IMR-90 (cell line): ENCODE results near the gene CNDP1. TPM values are rescaled to one million over a fixed set of nuclear protein-coding genes. Genes with fewer than 3 reads are reported as not detected.

Experiments
- ATAC-seq: fragments of 200-7000 bp; cut with Tn5 transposase; 2 replicates; pipeline ENCODE4 v1.9.1; 2020; ENCODE audit warnings: low read depth, mild to moderate bottlenecking, moderate library complexity
- BruUV-seq: library from RNA; stranded (reverse); fragments of 400-500 nt; replicated peaks from 2 replicates; lab custom pipeline; 2021; lab: Mats Ljungman, UMichigan
- CTCF ChIA-PET: fragments of 300-600 bp; formaldehyde crosslinking; extraction: SDS; loops from one replicate; lab custom pipeline; 2021; ENCODE audit warnings: antibody characterized with exemption; lab: Yijun Ruan, JAX
- POLR2A ChIA-PET: fragments of 300-600 bp; sonication (Branson Sonifier 250); formaldehyde crosslinking; loops from one replicate; lab custom pipeline; 2022; ENCODE audit warnings: antibody characterized with exemption; ENCODE audit not compliant: unreplicated experiment; lab: Charles Lee
- DNase-seq: peaks from one replicate; pipeline ENCODE4 v3.0.0; 2013
- H2AFZ ChIP-seq: replicated peaks from 2 replicates; pipeline ENCODE3; 2013; ENCODE audit warnings: low read length, mild to moderate bottlenecking; ENCODE audit not compliant: poor library complexity
- H2AK5ac ChIP-seq: 2 replicates; pipeline ENCODE4 v1.6.1; 2013; ENCODE audit warnings: low read depth, low read length, inconsistent platforms
- H2AK9ac ChIP-seq: replicated peaks from 2 replicates; pipeline ENCODE3; 2013; ENCODE audit warnings: mild to moderate bottlenecking, low read depth, low read length, moderate library complexity; ENCODE audit not compliant: poor library complexity
- H2BK120ac ChIP-seq: 2 replicates; pipeline ENCODE4 v1.6.1; 2013; ENCODE audit warnings: low read depth, low read length, inconsistent platforms
- H2BK15ac ChIP-seq: 3 replicates; pipeline ENCODE4 v1.6.1; 2013; ENCODE audit warnings: low read depth, low read length, inconsistent platforms
- H2BK20ac ChIP-seq: 2 replicates; pipeline ENCODE4 v1.6.1; 2013; ENCODE audit warnings: low read depth, mild to moderate bottlenecking, inconsistent platforms, low read length, moderate library complexity
- H2BK5ac ChIP-seq: 2 replicates; pipeline ENCODE4 v1.6.1; 2013; ENCODE audit warnings: mild to moderate bottlenecking, low read depth, low read length, inconsistent platforms; ENCODE audit not compliant: poor library complexity, severe bottlenecking
- H3K14ac ChIP-seq: replicated peaks from 2 replicates; pipeline ENCODE4 v1.6.1; 2013; ENCODE audit warnings: low read depth, low read length, inconsistent platforms
- H3K18ac ChIP-seq: 2 replicates; pipeline ENCODE4 v1.6.1; 2013; ENCODE audit warnings: low read depth, low read length, control low read depth
- H3K23ac ChIP-seq: 2 replicates; pipeline ENCODE4 v1.6.1; 2013; ENCODE audit warnings: low read depth, low read length, inconsistent platforms
- H3K27ac ChIP-seq: 2 replicates; pipeline ENCODE4 v1.5.1; 2013; ENCODE audit warnings: mild to moderate bottlenecking, control low read depth, low read length; ENCODE audit not compliant: insufficient read depth
- H3K27me3 ChIP-seq: 2 replicates; pipeline ENCODE4 v1.6.1; 2013; ENCODE audit warnings: low read length; ENCODE audit not compliant: control insufficient read depth, insufficient read depth
- H3K36me3 ChIP-seq: 2 replicates; pipeline ENCODE4 v1.6.1; 2013; ENCODE audit warnings: low read length, mixed read lengths; ENCODE audit not compliant: control insufficient read depth, insufficient read depth
- H3K4ac ChIP-seq: 2 replicates; pipeline ENCODE4 v1.6.1; 2013; ENCODE audit warnings: low read depth, low read length, inconsistent platforms
- H3K4me1 ChIP-seq: 2 replicates; pipeline ENCODE4 v1.6.1; 2013; ENCODE audit warnings: low read length, mixed read lengths; ENCODE audit not compliant: control insufficient read depth, insufficient read depth
- H3K4me2 ChIP-seq: 2 replicates; pipeline ENCODE4 v1.6.1; 2013; ENCODE audit warnings: low read depth, mild to moderate bottlenecking, control low read depth, low read length, moderate library complexity
- H3K4me3 ChIP-seq: 2 replicates; pipeline ENCODE4 v1.5.1; 2013; ENCODE audit warnings: low read depth, mild to moderate bottlenecking, control low read depth, low read length, moderate library complexity; ENCODE audit not compliant: insufficient read depth
- H3K56ac ChIP-seq: 2 replicates; pipeline ENCODE4 v1.6.1; 2013; ENCODE audit warnings: low read length, inconsistent platforms; ENCODE audit not compliant: insufficient read depth; ENCODE audit errors: extremely low read depth
- H3K79me1 ChIP-seq, 2 experiments: 2 replicates each; pipeline ENCODE4 v1.6.1; 2013; ENCODE audit warnings: low read length in 2 of 2, inconsistent platforms in 1 of 2, low read depth in 1 of 2
- H3K9ac ChIP-seq: 2 replicates; pipeline ENCODE4 v1.6.1; 2013; ENCODE audit warnings: low read depth, low read length, control low read depth
- H3K9me1 ChIP-seq: 2 replicates; pipeline ENCODE4 v1.6.1; 2013; ENCODE audit warnings: low read length, inconsistent platforms; ENCODE audit not compliant: insufficient read depth
- H3K9me3 ChIP-seq: 2 replicates; pipeline ENCODE4 v1.6.1; 2013; ENCODE audit warnings: low read length; ENCODE audit not compliant: control insufficient read depth, insufficient read depth
- H4K20me1 ChIP-seq: 2 replicates; pipeline ENCODE4 v1.6.1; 2013; ENCODE audit warnings: low read length, inconsistent platforms; ENCODE audit not compliant: insufficient read depth
- H4K5ac ChIP-seq: 2 replicates; pipeline ENCODE4 v1.6.1; 2013; ENCODE audit warnings: mild to moderate bottlenecking, low read depth, low read length, control low read depth
- H4K8ac ChIP-seq, 2 experiments: 2 replicates each; pipeline ENCODE4 v1.6.1; 2013; ENCODE audit warnings: low read depth in 2 of 2, low read length in 2 of 2, control low read depth in 1 of 2, inconsistent platforms in 1 of 2
- H4K91ac ChIP-seq: 2 replicates; pipeline ENCODE4 v1.6.1; 2013; ENCODE audit warnings: low read depth, low read length, inconsistent platforms; ENCODE audit not compliant: insufficient read depth
- BHLHE40 ChIP-seq: fragments of 150-350 bp; IDR thresholded peaks from 2 replicates; pipeline ENCODE4 v1.6.1; 2016; ENCODE audit warnings: mild to moderate bottlenecking, low read depth, low read length
- CEBPB ChIP-seq: IDR thresholded peaks from 2 replicates; pipeline ENCODE4 v1.6.1; 2012; ENCODE audit warnings: low read depth, low read length, improper control_type of control experiment
- CHD1 ChIP-seq: IDR thresholded peaks from 2 replicates; pipeline ENCODE4 v1.6.1; 2012; ENCODE audit warnings: low read depth, low read length, improper control_type of control experiment
- FOS ChIP-seq: fragments of 150-350 bp; IDR thresholded peaks from 2 replicates; pipeline ENCODE4 v1.6.1; 2016; ENCODE audit warnings: low read depth, low read length
- MAFK ChIP-seq: IDR thresholded peaks from 2 replicates; pipeline ENCODE4 v1.6.1; 2012; ENCODE audit warnings: low read depth, low read length, improper control_type of control experiment
- MAZ ChIP-seq: IDR thresholded peaks from 2 replicates; pipeline ENCODE4 v1.6.1; 2012; ENCODE audit warnings: low read depth, mild to moderate bottlenecking, low read length, improper control_type of control experiment, moderate library complexity, borderline replicate concordance
- MXI1 ChIP-seq: IDR thresholded peaks from 2 replicates; pipeline ENCODE4 v1.6.1; 2012; ENCODE audit warnings: low read depth, mild to moderate bottlenecking, low read length, moderate library complexity, borderline replicate concordance
- NFE2L2 ChIP-seq: fragments of 150-350 bp; IDR thresholded peaks from 2 replicates; pipeline ENCODE4 v1.6.1; 2016; ENCODE audit warnings: low read depth, mild to moderate bottlenecking, low read length
- POLR2A ChIP-seq: IDR thresholded peaks from 2 replicates; pipeline ENCODE4 v1.6.1; 2012; ENCODE audit warnings: mild to moderate bottlenecking, low read depth, low read length
- RAD21 ChIP-seq: IDR thresholded peaks from 2 replicates; pipeline ENCODE4 v1.6.1; 2012; ENCODE audit warnings: low read length, improper control_type of control experiment
- RCOR1 ChIP-seq: IDR thresholded peaks from 2 replicates; pipeline ENCODE4 v1.6.1; 2012; ENCODE audit warnings: mild to moderate bottlenecking, low read length, improper control_type of control experiment; ENCODE audit not compliant: insufficient replicate concordance
- RFX5 ChIP-seq: IDR thresholded peaks from 2 replicates; pipeline ENCODE4 v1.8.0; 2012; ENCODE audit warnings: low read depth, mild to moderate bottlenecking, low read length, moderate library complexity
- SMC3 ChIP-seq: fragments of 150-350 bp; IDR thresholded peaks from 2 replicates; pipeline ENCODE4 v1.6.1; 2016; ENCODE audit warnings: low read depth, mild to moderate bottlenecking, antibody characterized with exemption, low read length, moderate library complexity
- WGBS, 2 experiments: methylation state at CpG; one replicate each; pipeline versions ENCODE4 v1.1.5 to v1.1.7; 2013; ENCODE audit warnings: missing lambda C conversion rate in 2 of 2; ENCODE audit not compliant: insufficient read length in 1 of 2; ENCODE audit errors: extremely low coverage in 2 of 2; 5-methylcytosine and 5-hydroxymethylcytosine counted together
- dilution Hi-C: fragments of 300-500 bp; cut with HindIII; formaldehyde crosslinking; loops from one replicate; pipeline ENCODE4 v1.14.3; 2018; ENCODE audit warnings: low sequenced_read_pairs; ENCODE audit not compliant: unreplicated experiment
- in situ Hi-C: fragments of 300-500 bp; cut with MboI; formaldehyde crosslinking; loops from 3 replicates; pipeline ENCODE4 v1.14.3; 2019; ENCODE audit warnings: low sequenced_read_pairs, inconsistent platforms, mixed read lengths
- intact Hi-C: fragments of 100-400 bp; cut with micrococcal nuclease; formaldehyde crosslinking; loops from 2 replicates; pipeline ENCODE4 v1.10.0; 2022
- polyA plus RNA-seq, 3 experiments: library from polyadenylated mRNA; depleted of rRNA; stranded (reverse); fragments of >200 nt; gene quantifications; 2 replicates each; pipeline ENCODE4 v1.2.3, GENCODE V29; 2012; ENCODE audit warnings: low replicate concordance in 1 of 3
- total RNA-seq: library from RNA; depleted of rRNA; stranded (reverse); fragments of >200 nt; gene quantifications from 2 replicates; pipeline ENCODE4 v1.2.3, GENCODE V29; 2012
- TF ChIP-seq, protein P1 (sequence below): conservative IDR thresholded peaks from 2 replicates; pipeline ENCODE4 v1.5.1; 2012; ENCODE audit warnings: mild to moderate bottlenecking, low read depth, low read length, improper control_type of control experiment
- TF ChIP-seq, protein P2 (sequence below): fragments of 150-350 bp; IDR thresholded peaks from 2 replicates; pipeline ENCODE4 v1.6.1; 2016; ENCODE audit warnings: low read depth, mild to moderate bottlenecking, low read length, moderate library complexity, borderline replicate concordance
- TF ChIP-seq, protein P3 (sequence below): fragments of 150-350 bp; IDR thresholded peaks from 2 replicates; pipeline ENCODE4 v1.6.1; 2017; ENCODE audit warnings: mild to moderate bottlenecking, antibody characterized with exemption, low read length, low read depth

The CNDP1 gene
- total and polyA plus RNA-seq, 2 of the 4 experiments (the other 2 are of a cell fraction): not detected

DNA sequence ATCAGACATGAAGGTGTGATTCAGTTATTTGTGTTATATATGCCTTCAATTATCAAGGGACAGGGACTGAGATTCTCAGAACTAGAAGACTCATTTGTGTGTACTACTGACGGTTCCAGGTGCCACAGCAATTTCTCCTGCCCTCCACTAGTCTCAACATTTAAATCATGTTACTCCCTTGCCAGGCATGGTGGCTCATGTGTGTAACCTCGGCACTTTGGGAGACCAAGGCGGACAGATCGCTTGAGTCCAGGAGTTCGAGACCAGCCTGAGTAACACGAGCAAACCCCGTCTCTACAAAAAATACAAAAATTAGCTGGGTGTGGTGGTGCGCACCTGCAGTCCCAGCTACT, 37.0 kb upstream of the CNDP1 start:
- POLR2A ChIA-PET: no interaction called here
- no peak for DNase-seq
- BruUV-seq: no TSS peak

More for the DNA sequence above, 37.0 kb upstream of the CNDP1 start:
- Histone ChIP-seq H3K9me1 (peaks cover 4% of the 10 kb centered on the region; the same call in 1 of the 2 replicates), H2BK15ac (no peak overlapping the region), H3K4me2 (peak overlapping the region; percentile 88), H2AK5ac (no peak overlapping the region), H3K9me3 (peaks cover under 1% of the 10 kb centered on the region; the same call in 1 of the 2 replicates), H3K9ac (no peak overlapping the region; the same call in 1 of the 2 replicates), H2BK120ac (no peak overlapping the region), H3K27me3 (peaks cover 2% of the 10 kb centered on the region; the same call in 1 of the 2 replicates), H3K56ac (no peak overlapping the region), H3K14ac (no peak overlapping the region), H3K79me1 (peaks cover 16 to 27% of the 10 kb centered on the region in 2 experiments), H3K4ac (no peak overlapping the region), H4K5ac (no peak overlapping the region), H3K4me1 (peaks cover 5% of the 10 kb centered on the region; the same call in 1 of the 2 replicates), H3K4me3 (no peak overlapping the region), H4K91ac (no peak overlapping the region), H3K36me3 (peaks cover 11% of the 10 kb centered on the region), H3K23ac (no peak overlapping the region), H2AFZ (no peak overlapping the region), H2BK5ac (no peak overlapping the region), H4K8ac (peak overlapping the region in 1 of 2 experiments; percentile 49; a peak in 1 of 4 replicates), H2BK20ac (no peak overlapping the region), H3K18ac (no peak overlapping the region), H4K20me1 (no peaks in the 10 kb centered on the region), H3K27ac (no peak overlapping the region), H2AK9ac (no peak overlapping the region)
- 80% methylated on average over 1 of the region's 8 CpGs; no CpG with 5 or more reads in 1 of the 2 experiments for WGBS, 2 experiments
- CTCF ChIA-PET: no interaction called here
- TF ChIP-seq MXI1 (no peak), RAD21 (no peak), POLR2A (no peak), CEBPB (no peak), MAFK (no peak), SMC3 (no peak), FOS (no peak), CHD1 (no peak), MAZ (no peak), BHLHE40 (no peak), RCOR1 (no peak), RFX5 (no peak), NFE2L2 (no peak)
- TF ChIP-seq, protein P1, sequence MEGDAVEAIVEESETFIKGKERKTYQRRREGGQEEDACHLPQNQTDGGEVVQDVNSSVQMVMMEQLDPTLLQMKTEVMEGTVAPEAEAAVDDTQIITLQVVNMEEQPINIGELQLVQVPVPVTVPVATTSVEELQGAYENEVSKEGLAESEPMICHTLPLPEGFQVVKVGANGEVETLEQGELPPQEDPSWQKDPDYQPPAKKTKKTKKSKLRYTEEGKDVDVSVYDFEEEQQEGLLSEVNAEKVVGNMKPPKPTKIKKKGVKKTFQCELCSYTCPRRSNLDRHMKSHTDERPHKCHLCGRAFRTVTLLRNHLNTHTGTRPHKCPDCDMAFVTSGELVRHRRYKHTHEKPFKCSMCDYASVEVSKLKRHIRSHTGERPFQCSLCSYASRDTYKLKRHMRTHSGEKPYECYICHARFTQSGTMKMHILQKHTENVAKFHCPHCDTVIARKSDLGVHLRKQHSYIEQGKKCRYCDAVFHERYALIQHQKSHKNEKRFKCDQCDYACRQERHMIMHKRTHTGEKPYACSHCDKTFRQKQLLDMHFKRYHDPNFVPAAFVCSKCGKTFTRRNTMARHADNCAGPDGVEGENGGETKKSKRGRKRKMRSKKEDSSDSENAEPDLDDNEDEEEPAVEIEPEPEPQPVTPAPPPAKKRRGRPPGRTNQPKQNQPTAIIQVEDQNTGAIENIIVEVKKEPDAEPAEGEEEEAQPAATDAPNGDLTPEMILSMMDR: no peak
- TF ChIP-seq, protein P2, sequence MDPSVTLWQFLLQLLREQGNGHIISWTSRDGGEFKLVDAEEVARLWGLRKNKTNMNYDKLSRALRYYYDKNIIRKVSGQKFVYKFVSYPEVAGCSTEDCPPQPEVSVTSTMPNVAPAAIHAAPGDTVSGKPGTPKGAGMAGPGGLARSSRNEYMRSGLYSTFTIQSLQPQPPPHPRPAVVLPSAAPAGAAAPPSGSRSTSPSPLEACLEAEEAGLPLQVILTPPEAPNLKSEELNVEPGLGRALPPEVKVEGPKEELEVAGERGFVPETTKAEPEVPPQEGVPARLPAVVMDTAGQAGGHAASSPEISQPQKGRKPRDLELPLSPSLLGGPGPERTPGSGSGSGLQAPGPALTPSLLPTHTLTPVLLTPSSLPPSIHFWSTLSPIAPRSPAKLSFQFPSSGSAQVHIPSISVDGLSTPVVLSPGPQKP: no peak
- TF ChIP-seq, protein P3, sequence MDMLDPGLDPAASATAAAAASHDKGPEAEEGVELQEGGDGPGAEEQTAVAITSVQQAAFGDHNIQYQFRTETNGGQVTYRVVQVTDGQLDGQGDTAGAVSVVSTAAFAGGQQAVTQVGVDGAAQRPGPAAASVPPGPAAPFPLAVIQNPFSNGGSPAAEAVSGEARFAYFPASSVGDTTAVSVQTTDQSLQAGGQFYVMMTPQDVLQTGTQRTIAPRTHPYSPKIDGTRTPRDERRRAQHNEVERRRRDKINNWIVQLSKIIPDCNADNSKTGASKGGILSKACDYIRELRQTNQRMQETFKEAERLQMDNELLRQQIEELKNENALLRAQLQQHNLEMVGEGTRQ: no peak
- in situ Hi-C loops: no loop called here
- no peak for ATAC-seq
- intact Hi-C loops: loop anchor here (2.0 to 5.0 kb wide), 3 partner anchors 55 to 1850 kb away; no protein-coding TSS in a partner anchor
- dilution Hi-C loops: no loop called here
